ENCODE results near the gene HOMER2.
"Not testable (repeated sequence)": the region's sequence is repeated elsewhere in the genome, so short reads cannot be mapped to it uniquely, and the experiment has no call there.

The HOMER2 gene

DNA sequence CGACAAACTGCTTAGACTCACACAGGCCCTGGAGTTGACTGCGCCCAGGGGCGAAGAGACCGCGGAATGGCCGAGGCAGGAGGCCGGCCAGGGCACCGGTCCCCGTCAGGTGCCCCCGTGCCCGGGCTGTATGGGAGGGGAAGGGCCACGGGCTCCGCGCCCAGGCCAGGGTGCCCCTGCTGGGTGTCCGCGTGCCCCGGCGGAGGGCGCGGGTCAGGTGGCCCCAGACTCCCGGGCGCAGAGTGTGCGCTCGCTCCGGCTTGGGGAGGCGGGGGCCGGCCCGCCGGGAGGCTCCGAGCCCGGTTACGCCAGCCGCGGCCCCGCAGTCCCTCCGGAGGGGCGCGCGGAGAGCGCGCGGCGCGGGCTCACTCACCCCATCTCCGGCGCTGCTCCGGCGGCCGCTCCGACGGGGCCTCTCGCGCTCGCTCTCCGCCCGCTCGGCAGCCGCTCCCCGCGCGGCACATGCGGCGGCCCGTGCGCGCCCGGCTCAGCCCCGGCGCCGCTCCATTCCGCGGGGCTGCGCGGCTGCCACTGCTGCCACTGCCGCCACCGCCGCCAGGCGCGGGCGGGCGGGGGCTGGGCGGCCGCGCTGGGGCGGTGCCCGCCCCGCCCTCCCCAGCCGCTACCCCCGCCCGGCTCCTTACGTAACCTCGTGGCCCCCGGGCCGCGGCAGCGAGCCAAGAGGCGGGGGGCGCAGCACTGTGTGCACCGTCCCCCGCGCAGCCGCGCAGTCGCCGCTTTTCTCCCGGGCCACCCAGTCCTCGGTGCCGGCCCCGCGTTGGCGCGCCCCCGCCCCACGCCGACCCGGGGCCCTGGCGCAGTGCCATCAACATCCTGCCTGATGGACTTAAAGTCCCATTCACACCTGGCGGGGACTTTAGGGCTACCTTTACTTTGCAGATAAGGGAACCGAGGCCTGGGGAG is at the start of gene HOMER2:
Gene HOMER2, minus strand, starts transcription at position 563 of the 924 bp plus-strand sequence. Its CDS starts 185 bp downstream, at position 378.
- DNase-seq, result peak; percentile 25
- in situ Hi-C loops (cut with HindIII; ENCODE audit: low pct_ligation_motif_present, low pct_unique_long_range_greater_than_20kb, low sequenced_read_pairs), result no loop called here

- DNase-seq; in situ Hi-C loops (cut with HindIII; ENCODE audit: low pct_ligation_motif_present, low pct_unique_long_range_greater_than_20kb, low sequenced_read_pairs): not testable (repeated sequence)
Observed at GRCh38 chr15:83000672-83001031, 48.1 kb upstream of the HOMER2 start.

- in situ Hi-C loops (cut with HindIII; ENCODE audit: low pct_ligation_motif_present, low pct_unique_long_range_greater_than_20kb, low sequenced_read_pairs), result no loop called here
- DNase-seq, result peak; percentile 63
Observed at GRCh38 chr15:82999905-83000671, 47.6 kb upstream of the HOMER2 start.

GRCh38 chr15:82999426-82999825 is 46.9 kb upstream of the HOMER2 start:
- DNase-seq, result no peak
- in situ Hi-C loops (cut with HindIII; ENCODE audit: low pct_ligation_motif_present, low pct_unique_long_range_greater_than_20kb, low sequenced_read_pairs), result no loop called here

DNA sequence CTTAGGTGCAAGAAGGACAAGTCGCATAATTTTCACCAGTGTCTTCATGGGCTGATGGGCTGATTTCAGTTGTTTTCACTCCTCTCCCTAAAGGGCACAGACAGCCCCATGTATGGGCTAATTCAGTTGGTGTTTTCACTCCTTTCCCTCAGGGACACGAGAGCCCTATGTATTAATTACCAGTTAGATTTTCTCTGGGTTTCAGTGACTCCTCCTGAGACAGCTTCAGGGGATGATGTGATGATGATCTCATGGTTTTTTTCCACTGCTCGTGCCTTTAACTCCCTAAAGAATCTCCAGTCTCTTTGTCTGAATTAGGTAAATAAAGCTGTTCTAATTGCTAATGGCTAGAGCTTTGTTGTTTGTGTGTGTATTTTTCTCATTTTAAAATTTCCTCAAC is 43.4 kb upstream of the HOMER2 start:
- DNase-seq, result no peak
- in situ Hi-C loops (cut with HindIII; ENCODE audit: low pct_ligation_motif_present, low pct_unique_long_range_greater_than_20kb, low sequenced_read_pairs), result no loop called here

- in situ Hi-C loops (cut with HindIII; ENCODE audit: low pct_ligation_motif_present, low pct_unique_long_range_greater_than_20kb, low sequenced_read_pairs), result no loop called here
- no peak for DNase-seq
Observed at GRCh38 chr15:82995076-82995475, 42.6 kb upstream of the HOMER2 start.

GRCh38 chr15:82993144-82993543 is 40.6 kb upstream of the HOMER2 start:
- in situ Hi-C loops (cut with HindIII; ENCODE audit: low pct_ligation_motif_present, low pct_unique_long_range_greater_than_20kb, low sequenced_read_pairs), result no loop called here
- DNase-seq, result no peak

GRCh38 chr15:82992436-82992998 is 40.0 kb upstream of the HOMER2 start:
- in situ Hi-C loops (cut with HindIII; ENCODE audit: low pct_ligation_motif_present, low pct_unique_long_range_greater_than_20kb, low sequenced_read_pairs), result no loop called here
- no peak for DNase-seq

DNA sequence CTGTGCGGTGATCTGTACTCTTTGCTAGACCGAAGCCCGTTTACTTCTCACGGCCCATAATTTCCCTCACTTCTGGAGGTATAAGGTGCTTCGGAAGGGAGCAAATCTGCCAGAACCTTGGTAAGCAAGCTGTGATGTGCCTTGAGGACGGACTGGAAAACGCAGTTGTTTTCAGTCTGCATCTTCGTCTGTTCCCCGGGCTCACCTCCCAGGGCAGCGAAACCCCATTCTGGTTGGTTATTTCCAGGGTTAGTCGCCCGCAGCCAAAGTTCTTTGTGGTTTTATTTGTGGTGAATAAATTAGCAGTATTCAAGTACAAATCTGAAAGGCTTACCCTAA is 33.9 kb upstream of the HOMER2 start:
- in situ Hi-C loops (cut with HindIII; ENCODE audit: low pct_ligation_motif_present, low pct_unique_long_range_greater_than_20kb, low sequenced_read_pairs), result loop anchor here (10.0 kb wide), 1 partner anchor 142 kb away; no protein-coding TSS in a partner anchor
- no peak for DNase-seq

- in situ Hi-C loops (cut with HindIII; ENCODE audit: low pct_ligation_motif_present, low pct_unique_long_range_greater_than_20kb, low sequenced_read_pairs), result loop anchor here (10.0 kb wide), 1 partner anchor 141 kb away; no protein-coding TSS in a partner anchor
- peak; percentile 96 for DNase-seq
Observed at GRCh38 chr15:82985688-82986441, 33.3 kb upstream of the HOMER2 start, which contains the start of gene RAMAC. Gene RAMAC (plus strand): TSS chr15:82986210. CDS start chr15:82989019, 2,809 bp downstream.

DNA sequence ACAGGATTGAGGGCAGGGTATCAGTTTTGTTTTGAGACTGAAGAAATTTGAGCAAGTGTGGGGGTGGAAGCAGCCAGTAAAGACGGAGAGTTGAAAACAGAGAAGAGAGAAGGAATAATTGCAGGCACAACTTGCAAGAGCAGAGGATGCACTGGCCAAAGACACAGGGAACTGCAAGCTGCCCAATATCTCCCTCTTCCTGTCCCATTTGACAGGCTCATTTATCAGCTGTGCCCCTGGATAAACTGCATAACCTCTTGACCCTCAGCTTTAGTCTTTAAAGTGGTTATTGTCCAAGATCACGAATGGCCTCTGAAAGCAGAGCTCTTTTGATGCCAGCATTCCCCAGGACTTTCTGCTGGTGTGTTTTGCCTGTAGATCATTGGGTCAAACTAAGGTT is 28.5 kb upstream of the HOMER2 start:
- in situ Hi-C loops (cut with HindIII; ENCODE audit: low pct_ligation_motif_present, low pct_unique_long_range_greater_than_20kb, low sequenced_read_pairs), result loop anchor here (10.0 kb wide), 1 partner anchor 136 kb away; no protein-coding TSS in a partner anchor

DNA sequence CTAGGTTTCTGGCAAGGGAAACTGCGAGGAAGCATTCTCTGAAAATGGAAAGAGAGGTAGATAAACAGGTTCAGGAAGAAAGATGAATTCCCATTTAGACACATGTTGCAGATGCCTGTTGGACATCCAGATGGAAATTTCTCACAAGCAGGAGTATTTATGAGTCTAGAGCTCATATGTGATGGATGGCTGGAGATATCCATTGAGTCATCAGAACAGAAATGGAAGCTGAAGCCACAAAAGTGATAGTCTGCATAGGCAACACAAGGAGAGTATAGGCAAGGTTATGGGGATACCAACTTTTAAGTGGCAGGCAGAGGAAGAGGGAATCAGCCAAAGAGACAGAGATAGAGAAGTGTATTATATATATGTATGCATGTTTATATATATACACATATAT is 27.2 kb upstream of the HOMER2 start:
- peak; percentile 1 for DNase-seq
- in situ Hi-C loops (cut with HindIII; ENCODE audit: low pct_ligation_motif_present, low pct_unique_long_range_greater_than_20kb, low sequenced_read_pairs), result loop anchor here (10.0 kb wide), 1 partner anchor 135 kb away; no protein-coding TSS in a partner anchor

More for the DNA sequence above, 28.5 kb upstream of the HOMER2 start:
- DNase-seq, result no peak

- in situ Hi-C loops (cut with HindIII; ENCODE audit: low pct_ligation_motif_present, low pct_unique_long_range_greater_than_20kb, low sequenced_read_pairs), result no loop called here
- DNase-seq, result no peak
Observed at GRCh38 chr15:82978438-82978837, 25.9 kb upstream of the HOMER2 start.

DNA sequence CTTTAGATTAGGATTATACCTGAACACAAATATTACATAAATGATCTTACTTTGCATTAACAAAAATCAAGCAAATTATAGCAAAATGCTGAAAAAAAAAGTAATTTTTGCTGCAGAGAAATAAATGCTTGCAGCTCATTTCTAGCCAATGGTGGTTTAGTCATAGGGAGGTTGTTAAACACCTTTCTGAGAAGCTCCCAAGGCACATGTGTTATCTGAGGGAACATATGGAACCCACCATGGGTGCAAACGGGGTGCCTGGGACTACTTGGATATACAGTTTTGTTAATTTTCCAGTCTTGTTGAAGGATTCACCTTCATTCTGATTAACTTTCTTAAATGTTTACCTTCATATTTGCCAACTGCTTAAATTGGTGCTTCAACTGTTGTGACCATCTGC is 24.6 kb upstream of the HOMER2 start:
- in situ Hi-C loops (cut with HindIII; ENCODE audit: low pct_ligation_motif_present, low pct_unique_long_range_greater_than_20kb, low sequenced_read_pairs), result no loop called here

GRCh38 chr15:82972990-82973389 is 20.5 kb upstream of the HOMER2 start:
- no peak for DNase-seq
- in situ Hi-C loops (cut with HindIII; ENCODE audit: low pct_ligation_motif_present, low pct_unique_long_range_greater_than_20kb, low sequenced_read_pairs), result no loop called here

More for the DNA sequence above, 24.6 kb upstream of the HOMER2 start:
- DNase-seq, result no peak

- in situ Hi-C loops (cut with HindIII; ENCODE audit: low pct_ligation_motif_present, low pct_unique_long_range_greater_than_20kb, low sequenced_read_pairs), result no loop called here
- DNase-seq, result no peak
Observed at GRCh38 chr15:82971218-82971984, 18.9 kb upstream of the HOMER2 start.

GRCh38 chr15:82970696-82971095 is 18.2 kb upstream of the HOMER2 start:
- in situ Hi-C loops (cut with HindIII; ENCODE audit: low pct_ligation_motif_present, low pct_unique_long_range_greater_than_20kb, low sequenced_read_pairs), result no loop called here
- no peak for DNase-seq

Data from ACHN (cell line).